Measurements from ENCODE around the gene APBA2. TPM values are rescaled to one million over a fixed set of nuclear protein-coding genes. Genes with fewer than 3 reads are reported as not detected.

The APBA2 gene
- total RNA-seq, 2 experiments from 2014 or later: 12.8 to 17.5 TPM

- H3K4me3 Mint-ChIP-seq: no peak overlapping the region
- H3K27me3 Mint-ChIP-seq: no peaks in the 10 kb centered on the region
- peak; percentile 32 for DNase-seq
- peaks cover 4% of the 10 kb centered on the region for H3K36me3 Mint-ChIP-seq (ENCODE audit: low read depth)
- intact Hi-C loops (cut with DNase I, micrococcal nuclease): loop anchor here in 1 of 2 experiments (2.0 kb wide), 1 partner anchor 20 kb away; no protein-coding TSS in a partner anchor
- ChIA-PET CTCF (interaction anchor here (1.3 to 1.7 kb wide), 2 partner anchors 8 to 31 kb away, joined by 4 read pairs; no protein-coding TSS in a partner anchor), POLR2A (no interaction called here)
- peaks cover 4% of the 10 kb centered on the region for H3K9me3 Mint-ChIP-seq (ENCODE audit: low read depth)
- H3K4me1 Mint-ChIP-seq: peaks cover 39% of the 10 kb centered on the region
- no peak overlapping the region for H3K27ac Mint-ChIP-seq
- ATAC-seq: peak; percentile 83
Measured at GRCh38 chr15:29058903-29059539, 173.2 kb downstream of the APBA2 start.

- ChIA-PET CTCF (interaction anchor here (1.3 to 1.7 kb wide), 2 partner anchors 9 to 30 kb away, joined by 4 read pairs; no protein-coding TSS in a partner anchor), POLR2A (no interaction called here)
- H3K4me1 Mint-ChIP-seq: peaks cover 40% of the 10 kb centered on the region
- H3K9me3 Mint-ChIP-seq (ENCODE audit: low read depth): peaks cover 4% of the 10 kb centered on the region
- no peak for ATAC-seq
- H3K4me3 Mint-ChIP-seq: no peak overlapping the region
- DNase-seq: no peak
- H3K36me3 Mint-ChIP-seq (ENCODE audit: low read depth): peaks cover 4% of the 10 kb centered on the region
- no peak overlapping the region for H3K27ac Mint-ChIP-seq
- H3K27me3 Mint-ChIP-seq: no peaks in the 10 kb centered on the region
- intact Hi-C loops (cut with DNase I, micrococcal nuclease): loop anchor here in 1 of 2 experiments (2.0 kb wide), 1 partner anchor 21 kb away; no protein-coding TSS in a partner anchor
Measured at GRCh38 chr15:29059871-29060640, 174.3 kb downstream of the APBA2 start.

GRCh38 chr15:29061746-29062145 is 176.0 kb downstream of the APBA2 start:
- Mint-ChIP-seq H3K4me1 (peaks cover 36% of the 10 kb centered on the region), H3K9me3 (ENCODE audit: low read depth) (peaks cover 4% of the 10 kb centered on the region), H3K36me3 (ENCODE audit: low read depth) (peaks cover 4% of the 10 kb centered on the region), H3K4me3 (no peak overlapping the region), H3K27me3 (no peaks in the 10 kb centered on the region), H3K27ac (no peak overlapping the region)
- ChIA-PET CTCF (interaction anchor here (0.7 kb wide), 1 partner anchor 29 kb away, joined by 3 read pairs; no protein-coding TSS in a partner anchor), POLR2A (no interaction called here)
- DNase-seq (no peak), ATAC-seq (no peak)
- intact Hi-C loops (cut with DNase I, micrococcal nuclease): no loop called here

GRCh38 chr15:29062179-29062591 is 176.4 kb downstream of the APBA2 start:
- H3K9me3 Mint-ChIP-seq (ENCODE audit: low read depth): peaks cover 4% of the 10 kb centered on the region
- H3K4me1 Mint-ChIP-seq: peaks cover 36% of the 10 kb centered on the region
- H3K27ac Mint-ChIP-seq: no peak overlapping the region
- no peak overlapping the region for H3K4me3 Mint-ChIP-seq
- intact Hi-C loops (cut with DNase I, micrococcal nuclease): no loop called here
- POLR2A ChIA-PET: no interaction called here
- no peak for ATAC-seq
- peaks cover 4% of the 10 kb centered on the region for H3K36me3 Mint-ChIP-seq (ENCODE audit: low read depth)
- CTCF ChIA-PET: interaction anchor here (0.7 kb wide), 1 partner anchor 29 kb away, joined by 3 read pairs; no protein-coding TSS in a partner anchor
- no peak for DNase-seq
- H3K27me3 Mint-ChIP-seq: no peaks in the 10 kb centered on the region

DNA sequence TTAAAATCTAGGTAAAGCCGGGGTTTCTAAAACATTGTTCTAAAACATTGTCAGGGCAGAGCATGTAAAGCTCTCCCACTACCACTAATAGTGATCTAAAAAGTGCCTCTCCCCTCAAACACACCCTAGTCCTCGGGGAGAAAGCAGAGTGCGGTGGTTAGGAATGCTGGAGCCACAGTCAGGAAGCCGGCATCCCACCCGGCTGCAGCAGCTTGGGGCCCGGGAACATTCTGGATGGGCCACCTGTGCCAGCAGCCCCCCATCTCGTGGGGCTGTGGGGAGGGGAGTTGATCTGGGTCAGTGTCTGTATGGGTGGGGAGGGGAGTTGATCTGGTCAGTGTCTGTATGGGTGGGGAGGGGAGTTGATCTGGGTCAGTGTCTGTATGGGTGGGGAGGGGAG is 176.9 kb downstream of the APBA2 start:
- ChIA-PET POLR2A (no interaction called here), CTCF (interaction anchor here (0.7 kb wide), 1 partner anchor 28 kb away, joined by 3 read pairs; no protein-coding TSS in a partner anchor)
- H3K4me3 Mint-ChIP-seq: no peak overlapping the region
- DNase-seq (no peak), ATAC-seq (no peak)
- intact Hi-C loops (cut with DNase I, micrococcal nuclease): no loop called here
- peaks cover 36% of the 10 kb centered on the region for H3K4me1 Mint-ChIP-seq
- H3K9me3 Mint-ChIP-seq (ENCODE audit: low read depth): peaks cover 4% of the 10 kb centered on the region
- peaks cover 4% of the 10 kb centered on the region for H3K36me3 Mint-ChIP-seq (ENCODE audit: low read depth)
- no peak overlapping the region for H3K27ac Mint-ChIP-seq
- H3K27me3 Mint-ChIP-seq: no peaks in the 10 kb centered on the region

DNA sequence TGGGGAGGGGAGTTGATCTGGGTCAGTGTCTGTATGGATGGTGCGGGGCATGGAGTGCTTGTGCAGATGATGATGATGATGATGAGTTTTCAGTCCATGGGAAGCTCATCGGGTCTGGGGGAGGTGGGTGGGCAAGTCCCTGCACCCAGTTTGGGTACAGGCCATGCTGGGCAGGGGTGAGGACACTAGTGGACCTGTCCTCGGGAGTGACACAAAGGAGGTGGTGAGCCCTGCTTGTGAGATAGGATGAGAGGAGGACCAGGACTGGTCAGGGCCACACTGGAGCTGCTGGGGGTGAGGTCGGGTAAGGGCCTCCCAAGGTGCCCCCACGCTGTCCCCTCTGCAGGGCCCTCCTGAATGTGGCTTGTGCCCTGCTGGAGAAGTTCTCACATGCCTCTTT is 177.9 kb downstream of the APBA2 start:
- Mint-ChIP-seq H3K27me3 (no peaks in the 10 kb centered on the region), H3K36me3 (ENCODE audit: low read depth) (peaks cover 4% of the 10 kb centered on the region), H3K27ac (no peak overlapping the region), H3K4me1 (peaks cover 29% of the 10 kb centered on the region), H3K9me3 (ENCODE audit: low read depth) (peaks cover 4% of the 10 kb centered on the region), H3K4me3 (no peak overlapping the region)
- no peak for DNase-seq
- ChIA-PET CTCF (interaction anchor here (0.6 kb wide), 2 partner anchors 30 to 180 kb away, joined by 3 to 5 read pairs; no protein-coding TSS in a partner anchor), POLR2A (no interaction called here)
- no peak for ATAC-seq
- intact Hi-C loops (cut with DNase I, micrococcal nuclease): no loop called here

DNA sequence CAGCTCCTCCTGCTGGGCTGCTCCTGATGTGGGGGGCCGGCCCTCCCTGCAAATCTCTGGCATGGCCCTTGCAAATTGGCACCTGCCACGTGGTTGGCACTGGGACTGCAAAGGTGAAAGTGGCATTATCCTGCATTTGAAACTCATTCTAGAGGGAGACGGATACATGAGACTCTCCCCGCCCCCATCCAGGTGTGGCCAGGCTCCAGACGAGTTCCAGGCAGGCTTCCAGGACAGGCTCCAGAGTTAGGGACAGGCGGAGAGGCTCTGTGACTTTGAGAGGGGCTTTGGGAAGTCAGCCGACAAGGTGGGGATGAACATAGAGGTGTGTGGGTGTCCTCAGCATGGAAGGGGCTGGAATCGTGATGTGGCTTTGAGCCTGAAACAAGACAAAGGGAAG is 178.5 kb downstream of the APBA2 start:
- H3K36me3 Mint-ChIP-seq (ENCODE audit: low read depth): peaks cover 5% of the 10 kb centered on the region
- ChIA-PET POLR2A (no interaction called here), CTCF (interaction anchor here (0.6 kb wide), 1 partner anchor 181 kb away, joined by 3 read pairs; no protein-coding TSS in a partner anchor)
- ATAC-seq: no peak
- no peaks in the 10 kb centered on the region for H3K27me3 Mint-ChIP-seq
- DNase-seq: no peak
- intact Hi-C loops (cut with DNase I, micrococcal nuclease): no loop called here
- H3K27ac Mint-ChIP-seq: no peak overlapping the region
- no peaks in the 10 kb centered on the region for H3K9me3 Mint-ChIP-seq (ENCODE audit: low read depth)
- H3K4me3 Mint-ChIP-seq: no peak overlapping the region
- H3K4me1 Mint-ChIP-seq: peaks cover 24% of the 10 kb centered on the region

- H3K36me3 Mint-ChIP-seq (ENCODE audit: low read depth): peaks cover 5% of the 10 kb centered on the region
- H3K4me3 Mint-ChIP-seq: no peak overlapping the region
- no peaks in the 10 kb centered on the region for H3K27me3 Mint-ChIP-seq
- H3K27ac Mint-ChIP-seq: no peak overlapping the region
- DNase-seq (no peak), ATAC-seq (no peak)
- H3K9me3 Mint-ChIP-seq (ENCODE audit: low read depth): no peaks in the 10 kb centered on the region
- peaks cover 21% of the 10 kb centered on the region for H3K4me1 Mint-ChIP-seq
- POLR2A ChIA-PET: no interaction called here
- intact Hi-C loops (cut with DNase I, micrococcal nuclease): no loop called here
- CTCF ChIA-PET: no interaction called here
Measured at GRCh38 chr15:29064731-29065130, 179.0 kb downstream of the APBA2 start.

GRCh38 chr15:29065571-29065970 is 179.8 kb downstream of the APBA2 start:
- H3K4me3 Mint-ChIP-seq: no peak overlapping the region
- H3K27ac Mint-ChIP-seq: no peak overlapping the region
- peaks cover 5% of the 10 kb centered on the region for H3K36me3 Mint-ChIP-seq (ENCODE audit: low read depth)
- intact Hi-C loops (cut with DNase I, micrococcal nuclease): no loop called here
- no peaks in the 10 kb centered on the region for H3K9me3 Mint-ChIP-seq (ENCODE audit: low read depth)
- no peaks in the 10 kb centered on the region for H3K27me3 Mint-ChIP-seq
- POLR2A ChIA-PET: no interaction called here
- DNase-seq: no peak
- no peak for ATAC-seq
- H3K4me1 Mint-ChIP-seq: peaks cover 13% of the 10 kb centered on the region
- CTCF ChIA-PET: no interaction called here

GRCh38 chr15:29066310-29066709 is 180.5 kb downstream of the APBA2 start:
- no peak for ATAC-seq
- Mint-ChIP-seq H3K27me3 (no peaks in the 10 kb centered on the region), H3K9me3 (ENCODE audit: low read depth) (no peaks in the 10 kb centered on the region), H3K27ac (no peak overlapping the region), H3K4me1 (peaks cover 13% of the 10 kb centered on the region), H3K4me3 (no peak overlapping the region), H3K36me3 (ENCODE audit: low read depth) (peaks cover 5% of the 10 kb centered on the region)
- intact Hi-C loops (cut with DNase I, micrococcal nuclease): no loop called here
- ChIA-PET CTCF (no interaction called here), POLR2A (no interaction called here)
- no peak for DNase-seq

- no peak for DNase-seq
- ChIA-PET CTCF (no interaction called here), POLR2A (no interaction called here)
- no peaks in the 10 kb centered on the region for H3K27me3 Mint-ChIP-seq
- no peak overlapping the region for H3K27ac Mint-ChIP-seq
- H3K4me1 Mint-ChIP-seq: peaks cover 9% of the 10 kb centered on the region
- intact Hi-C loops (cut with DNase I, micrococcal nuclease): no loop called here
- H3K4me3 Mint-ChIP-seq: no peak overlapping the region
- no peak for ATAC-seq
- peaks cover 5% of the 10 kb centered on the region for H3K36me3 Mint-ChIP-seq (ENCODE audit: low read depth)
- no peaks in the 10 kb centered on the region for H3K9me3 Mint-ChIP-seq (ENCODE audit: low read depth)
Measured at GRCh38 chr15:29066838-29067237, 181.1 kb downstream of the APBA2 start.

- ATAC-seq (no peak), DNase-seq (no peak)
- Mint-ChIP-seq H3K27me3 (no peaks in the 10 kb centered on the region), H3K27ac (no peak overlapping the region), H3K9me3 (ENCODE audit: low read depth) (no peaks in the 10 kb centered on the region), H3K4me1 (peaks cover 7% of the 10 kb centered on the region), H3K4me3 (no peak overlapping the region), H3K36me3 (ENCODE audit: low read depth) (peaks cover 5% of the 10 kb centered on the region)
- intact Hi-C loops (cut with DNase I, micrococcal nuclease): no loop called here
- ChIA-PET CTCF (no interaction called here), POLR2A (no interaction called here)
Measured at GRCh38 chr15:29067949-29068348, 182.2 kb downstream of the APBA2 start.
